ENCODE measurements around the gene KCTD17. TPM values are rescaled to one million over a fixed set of nuclear protein-coding genes. Genes with fewer than 3 reads are reported as not detected.
A peak's percentile ranks its signal among the peaks of the same experiment; 100 is the strongest.

The KCTD17 gene
- total and polyA plus RNA-seq, 2 of the 13 experiments (the other 11 are each of a cell fraction or from before 2014, with no cell fraction given): 5.3 to 11.7 TPM

DNA sequence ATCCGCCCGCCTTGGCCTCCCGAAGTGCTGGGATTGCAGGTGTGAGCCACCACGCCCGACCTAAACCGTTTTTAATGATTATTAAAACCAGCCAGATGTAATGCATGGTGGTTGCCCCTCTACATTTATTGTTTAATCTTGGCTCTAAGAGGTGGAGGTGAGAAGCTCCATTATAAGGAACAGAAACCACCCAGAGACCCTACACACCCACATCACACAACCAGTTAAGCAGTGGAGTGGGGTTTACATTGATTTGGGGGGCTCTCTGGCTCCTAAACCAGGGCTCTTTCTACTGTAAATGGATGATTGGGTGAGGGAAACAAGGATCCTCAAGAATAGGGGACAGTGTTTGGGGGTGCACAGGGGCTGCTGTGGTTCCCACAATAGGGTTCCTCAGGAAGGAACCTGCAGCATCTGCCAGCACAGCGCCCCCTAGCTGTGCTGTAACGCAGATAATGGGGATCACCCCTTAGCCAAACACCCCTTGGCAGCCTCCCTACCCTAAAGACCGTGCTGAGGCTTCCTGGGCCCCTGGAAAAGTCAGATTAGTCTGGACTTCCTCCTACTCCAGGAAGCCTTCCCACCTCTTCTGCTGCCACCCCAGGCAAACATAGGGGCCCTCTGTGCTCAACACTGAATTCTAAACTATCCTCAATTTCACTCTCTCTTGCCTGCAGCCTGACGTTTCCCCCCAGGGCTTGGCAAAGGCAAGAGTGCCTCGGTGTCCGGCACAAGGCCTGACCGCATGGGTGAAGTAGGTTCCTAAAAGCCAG, 29.6 kb upstream of the KCTD17 start (continued):
- TF ChIP-seq TBX2 (CRISPR knock-in tag; IDR thresholded peaks at IDR 0.05; ENCODE audit: borderline replicate concordance) (peak; percentile 50; the same call in 1 of the 2 replicates), RBM22 (optimal IDR thresholded peaks at IDR 0.05; ENCODE audit: low read length) (peak; percentile 72)

DNA sequence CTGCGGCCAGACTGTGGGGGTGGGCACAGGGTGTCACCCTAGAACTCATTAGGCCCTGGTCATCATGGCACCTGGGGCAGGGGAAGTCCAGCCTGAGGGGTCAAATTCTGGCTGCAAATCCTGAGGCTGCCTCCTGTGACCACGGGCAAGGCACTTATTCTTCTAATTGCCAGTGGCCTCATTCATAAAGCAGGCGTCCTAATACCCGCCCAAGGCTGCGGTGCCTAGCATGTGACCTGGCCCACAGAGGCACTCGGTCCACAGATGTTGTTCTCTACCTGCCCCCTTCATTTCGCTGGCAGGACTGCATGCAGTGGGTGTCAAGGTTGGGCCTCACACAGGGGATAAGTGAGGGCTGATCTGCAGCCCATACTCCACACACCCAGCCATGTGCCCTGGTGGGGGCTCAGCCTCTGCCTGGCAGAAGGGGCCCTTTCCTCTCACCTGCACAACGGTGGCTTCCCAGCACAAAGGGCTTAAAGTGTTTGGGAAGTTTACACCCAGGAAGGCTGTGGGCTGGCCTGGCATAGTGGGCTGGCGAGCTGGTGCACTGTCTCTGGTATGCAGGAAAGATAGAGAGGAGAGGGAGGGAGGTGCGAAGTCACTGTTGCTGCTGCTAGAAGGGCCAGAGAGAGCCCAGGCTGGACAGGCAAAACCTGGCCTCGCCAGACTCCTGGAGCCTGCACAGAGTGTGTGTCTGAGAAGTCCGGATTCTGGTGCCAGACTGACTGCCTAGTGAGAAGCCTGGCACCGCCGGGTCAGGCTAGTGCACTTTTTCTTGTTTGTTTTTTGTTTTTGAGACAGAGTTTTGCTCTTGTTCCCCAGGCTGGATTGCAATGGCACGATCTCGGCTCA, 28.8 kb upstream of the KCTD17 start:
- FAIRE-seq: no peak
- no peak for DNase-seq (ENCODE audit: low spot score)
- Histone ChIP-seq H3K27ac (ENCODE audit: extremely low read length, insufficient read depth, low read length) (peak overlapping the region; percentile 54), H3K79me2 (ENCODE audit: insufficient read depth, low read length) (peaks cover 64% of the 10 kb centered on the region), H3K36me3 (replicated peaks in 1 of 2; ENCODE audit: control insufficient read depth in 1 of 2, insufficient read depth in 2 of 2, low read length in 2 of 2) (peaks cover 13 to 33% of the 10 kb centered on the region in 2 experiments; a peak in 4 of 5 replicates), H3K9me3 (ENCODE audit: low read length) (no peaks in the 10 kb centered on the region), H3K9ac (ENCODE audit: insufficient read depth, low read depth, low read length) (peak overlapping the region; percentile 40), H3K4me3 (replicated peaks in 1 of 3; ENCODE audit: insufficient read depth in 1 of 3, low read depth in 2 of 3, low read length in 3 of 3) (peak overlapping the region in 1 of 3 experiments; percentile 26; a peak in 1 of 6 replicates), H3K4me2 (ENCODE audit: low read depth, low read length) (peak overlapping the region; percentile 57), H3K27me3 (ENCODE audit: control insufficient read depth in 1 of 2, insufficient read depth in 2 of 2, low read length in 2 of 2) (no peaks in the 10 kb centered on the region; a peak in 1 of 5 replicates), H4K20me1 (ENCODE audit: insufficient read depth, low read length) (peaks cover 6% of the 10 kb centered on the region; the same call in 1 of the 2 replicates), H2AFZ (ENCODE audit: low read length) (no peak overlapping the region), H3K4me1 (ENCODE audit: insufficient read depth, low read length) (peaks cover 79% of the 10 kb centered on the region)
- no TSS peak for BruUV-seq (replicated peaks)
- in situ Hi-C loops (cut with HindIII; ENCODE audit: extremely low pct_ligation_motif_present, low pct_unique_long_range_greater_than_20kb) (no loop called here), intact Hi-C loops (cut with micrococcal nuclease; ENCODE audit: unreplicated experiment) (loop anchor here (5.0 kb wide), 1 partner anchor 35 kb away; no protein-coding TSS in a partner anchor)
- ChIA-PET CTCF (ENCODE audit: low intra/inter-chr PET ratio, low total read pairs) (interaction anchor here (1.0 kb wide), 1 partner anchor 21 kb away, joined by 4 read pairs; no protein-coding TSS in a partner anchor), POLR2A (interaction anchor here (1.3 to 11.6 kb wide), 3 partner anchors 8 to 22 kb away, joined by 5 to 383 read pairs (median 37); no protein-coding TSS in a partner anchor)
- ATAC-seq: peak; percentile 6; the same call in 2 of the 3 replicates
- 75% methylated on average over 11 of the region's 16 CpGs for WGBS (ENCODE audit: low lambda C conversion rate)
- TF ChIP-seq ZNF670 (CRISPR knock-in tag; IDR thresholded peaks at IDR 0.05; ENCODE audit: borderline replicate concordance): 0 out of 2 replicates have a peak, but pooled peaks have one; percentile 19
- 0 out of 2 replicates have a peak, but pooled peaks have one; percentile 45 for TF ChIP-seq CAMTA2 (CRISPR knock-in tag; IDR thresholded peaks at IDR 0.05; ENCODE audit: borderline replicate concordance)
- 0 out of 2 replicates have a peak, but pooled peaks have one; percentile 20 for TF ChIP-seq ZMAT3 (CRISPR knock-in tag; conservative IDR thresholded peaks at IDR 0.05)
- TF ChIP-seq, protein P1, sequence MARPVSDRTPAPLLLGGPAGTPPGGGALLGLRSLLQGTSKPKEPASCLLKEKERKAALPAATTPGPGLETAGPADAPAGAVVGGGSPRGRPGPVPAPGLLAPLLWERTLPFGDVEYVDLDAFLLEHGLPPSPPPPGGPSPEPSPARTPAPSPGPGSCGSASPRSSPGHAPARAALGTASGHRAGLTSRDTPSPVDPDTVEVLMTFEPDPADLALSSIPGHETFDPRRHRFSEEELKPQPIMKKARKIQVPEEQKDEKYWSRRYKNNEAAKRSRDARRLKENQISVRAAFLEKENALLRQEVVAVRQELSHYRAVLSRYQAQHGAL (CRISPR knock-in tag; IDR thresholded peaks at IDR 0.05; ENCODE audit: not compliant biosample characterization): no peak
- no peak for TF ChIP-seq CBX1 (IDR thresholded peaks at IDR 0.05; ENCODE audit: low read depth)
- TF ChIP-seq, protein P2, sequence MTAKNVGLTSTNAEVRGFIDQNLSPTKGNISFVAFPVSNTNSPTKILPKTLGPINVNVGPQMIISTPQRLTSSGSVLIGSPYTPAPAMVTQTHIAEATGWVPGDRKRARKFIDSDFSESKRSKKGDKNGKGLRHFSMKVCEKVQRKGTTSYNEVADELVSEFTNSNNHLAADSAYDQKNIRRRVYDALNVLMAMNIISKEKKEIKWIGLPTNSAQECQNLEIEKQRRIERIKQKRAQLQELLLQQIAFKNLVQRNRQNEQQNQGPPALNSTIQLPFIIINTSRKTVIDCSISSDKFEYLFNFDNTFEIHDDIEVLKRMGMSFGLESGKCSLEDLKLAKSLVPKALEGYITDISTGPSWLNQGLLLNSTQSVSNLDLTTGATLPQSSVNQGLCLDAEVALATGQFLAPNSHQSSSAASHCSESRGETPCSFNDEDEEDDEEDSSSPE (CRISPR knock-in tag; IDR thresholded peaks at IDR 0.05): no peak
- TF ChIP-seq MXD4 (CRISPR knock-in tag; IDR thresholded peaks at IDR 0.05): 0 out of 2 replicates have a peak, but pooled peaks have one; percentile 20
- peak; percentile 47 for TF ChIP-seq RBFOX2 (IDR thresholded peaks at IDR 0.05; ENCODE audit: low read depth, low read length)
- TF ChIP-seq HIVEP1 (CRISPR knock-in tag; IDR thresholded peaks at IDR 0.05): peak; percentile 39; the same call in 1 of the 2 replicates
- no peak for TF ChIP-seq ZNF703 (CRISPR knock-in tag; IDR thresholded peaks at IDR 0.05; ENCODE audit: borderline replicate concordance)
- peak; percentile 13 to 48; a peak in 1 of 4 replicates for TF ChIP-seq POLR2A (IDR thresholded peaks at IDR 0.05; ENCODE audit: insufficient read depth in 1 of 2, low read depth in 2 of 2, low read length in 2 of 2)
- TF ChIP-seq CHCHD3 (CRISPR knock-in tag; IDR thresholded peaks at IDR 0.05): no peak
- TF ChIP-seq, protein P3, sequence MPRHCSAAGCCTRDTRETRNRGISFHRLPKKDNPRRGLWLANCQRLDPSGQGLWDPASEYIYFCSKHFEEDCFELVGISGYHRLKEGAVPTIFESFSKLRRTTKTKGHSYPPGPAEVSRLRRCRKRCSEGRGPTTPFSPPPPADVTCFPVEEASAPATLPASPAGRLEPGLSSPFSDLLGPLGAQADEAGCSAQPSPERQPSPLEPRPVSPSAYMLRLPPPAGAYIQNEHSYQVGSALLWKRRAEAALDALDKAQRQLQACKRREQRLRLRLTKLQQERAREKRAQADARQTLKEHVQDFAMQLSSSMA (CRISPR knock-in tag; IDR thresholded peaks at IDR 0.05): no peak
